Activated naive CD4-positive, alpha-beta T cell treated with anti-CD3 and anti-CD28 coated beads, Interleukin-2, amount 50 U/mL, for 24 hours (primary cell): ENCODE data around the gene SYTL1.

Experiments
- H3K27ac Mint-ChIP-seq: one replicate; pipeline ENCODE4 v1.8.0; 2021; ENCODE audit warnings: mild to moderate bottlenecking, mixed read lengths
- H3K27me3 Mint-ChIP-seq: one replicate; pipeline ENCODE4 v1.8.0; 2021; ENCODE audit warnings: mixed read lengths
- H3K36me3 Mint-ChIP-seq: one replicate; pipeline ENCODE4 v1.8.0; 2021; ENCODE audit warnings: mixed read lengths
- H3K4me1 Mint-ChIP-seq: one replicate; pipeline ENCODE4 v1.8.0; 2021; ENCODE audit warnings: mixed read lengths
- H3K4me3 Mint-ChIP-seq: one replicate; pipeline ENCODE4 v1.8.0; 2021; ENCODE audit warnings: mild to moderate bottlenecking, mixed read lengths
- H3K9me3 Mint-ChIP-seq: one replicate; pipeline ENCODE4 v1.8.0; 2021; ENCODE audit warnings: mixed read lengths

SYTL1 gene

DNA sequence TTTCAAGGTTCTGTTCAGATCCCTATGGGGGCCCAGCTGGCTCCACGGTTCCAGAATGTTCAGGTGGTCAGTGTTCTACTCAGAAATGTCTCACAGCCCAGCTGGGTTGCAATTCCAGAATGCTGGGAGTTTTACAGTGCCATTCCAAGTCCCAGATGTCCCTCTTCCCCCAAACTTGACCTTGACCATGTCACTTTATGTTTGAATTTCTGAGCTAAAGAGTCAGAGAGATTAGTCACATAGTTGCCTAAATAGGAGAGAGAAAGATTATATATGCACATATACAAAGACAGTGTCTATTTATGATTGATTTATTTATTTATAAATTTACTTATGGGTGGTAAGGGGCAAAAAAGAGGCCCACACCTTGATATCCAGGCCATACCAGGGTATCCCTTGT lies 53.1 kb downstream of the SYTL1 start:
- no peaks in the 10 kb centered on the region for H3K9me3 Mint-ChIP-seq
- no peaks in the 10 kb centered on the region for H3K36me3 Mint-ChIP-seq
- peaks cover 17% of the 10 kb centered on the region for H3K4me1 Mint-ChIP-seq
- no peak overlapping the region for H3K4me3 Mint-ChIP-seq
- no peaks in the 10 kb centered on the region for H3K27me3 Mint-ChIP-seq
- no peak overlapping the region for H3K27ac Mint-ChIP-seq

DNA sequence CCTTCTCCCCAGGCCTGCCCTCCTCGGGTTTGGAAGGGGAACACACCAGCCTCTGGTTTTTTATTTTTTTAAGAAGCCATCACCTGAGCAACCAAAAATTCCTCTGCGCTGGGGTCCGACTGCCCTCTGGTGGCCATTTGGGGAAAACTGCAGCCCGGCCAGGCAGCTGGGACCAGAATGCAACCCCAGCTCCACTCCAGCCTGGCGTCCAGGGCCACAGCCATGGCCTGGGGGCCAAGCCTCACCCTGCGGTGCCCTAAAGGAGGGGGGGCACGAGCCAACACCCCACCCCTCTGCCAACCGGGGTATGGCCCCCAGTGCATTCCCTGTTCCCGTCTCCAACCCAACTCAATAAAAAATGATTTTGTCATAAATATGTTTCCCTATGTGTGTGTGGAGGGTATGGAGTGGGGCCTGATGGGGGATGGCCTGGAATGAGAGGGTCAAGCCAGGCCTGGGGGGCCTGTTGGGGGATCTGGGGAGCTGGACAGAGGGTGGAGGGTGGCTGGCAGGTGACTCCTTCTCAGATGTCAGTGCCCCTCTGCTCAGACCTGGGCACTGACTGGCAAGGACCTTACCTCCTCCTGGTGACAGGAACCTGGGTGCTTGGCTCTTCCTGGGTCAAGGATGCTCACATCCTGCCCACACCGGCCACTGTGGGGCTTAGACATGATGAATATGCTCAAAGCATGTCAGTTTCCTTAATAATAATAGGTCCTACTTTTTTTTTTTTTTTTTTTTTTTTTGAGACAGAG lies 53.8 kb downstream of the SYTL1 start:
- H3K9me3 Mint-ChIP-seq, result no peaks in the 10 kb centered on the region
- H3K27me3 Mint-ChIP-seq, result no peaks in the 10 kb centered on the region
- no peak overlapping the region for H3K27ac Mint-ChIP-seq
- peaks cover 17% of the 10 kb centered on the region for H3K4me1 Mint-ChIP-seq
- H3K4me3 Mint-ChIP-seq, result no peak overlapping the region
- H3K36me3 Mint-ChIP-seq, result no peaks in the 10 kb centered on the region

DNA sequence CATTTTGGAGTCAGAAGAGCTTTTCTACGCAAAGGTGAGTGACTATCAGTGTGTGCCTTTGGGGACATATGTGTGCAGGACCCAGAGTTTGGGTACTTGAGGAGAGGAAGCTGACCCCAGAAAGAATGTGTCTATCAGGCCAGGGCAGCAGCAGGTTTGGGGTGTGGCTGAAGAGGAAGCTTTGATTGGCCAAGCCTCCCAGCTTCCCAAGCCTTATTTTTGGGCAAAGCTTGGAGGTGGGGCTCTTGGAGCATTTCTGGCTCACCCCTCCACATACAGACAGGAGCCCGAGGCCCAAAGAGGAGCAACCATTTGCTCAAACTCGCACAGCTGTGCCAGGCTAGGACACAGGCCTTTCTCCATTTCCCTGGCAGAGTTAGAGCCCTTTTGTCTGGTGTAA lies 55.3 kb downstream of the SYTL1 start:
- H3K4me1 Mint-ChIP-seq, result peaks cover 9% of the 10 kb centered on the region
- H3K9me3 Mint-ChIP-seq, result no peaks in the 10 kb centered on the region
- no peak overlapping the region for H3K27ac Mint-ChIP-seq

DNA sequence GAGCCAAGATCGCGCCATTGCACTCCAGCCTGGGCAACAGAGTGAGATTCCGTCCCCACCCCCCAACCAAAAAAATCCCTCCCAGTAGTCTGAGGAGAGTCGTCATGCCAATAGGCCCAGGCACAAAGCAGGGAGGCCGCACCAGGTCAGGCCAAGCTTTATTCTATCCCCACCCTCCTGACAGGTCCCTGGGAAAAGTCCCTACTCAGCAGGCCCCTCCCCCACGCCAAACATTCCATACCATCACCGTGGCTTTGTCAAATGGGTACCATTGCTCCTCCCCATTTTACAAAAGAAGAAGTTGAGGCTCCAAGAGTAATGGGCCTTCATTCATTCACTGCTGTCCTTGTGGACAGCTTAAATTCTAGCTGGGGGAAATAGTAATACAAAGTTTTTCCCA lies 55.9 kb downstream of the SYTL1 start:
- H3K27ac Mint-ChIP-seq, result no peak overlapping the region
- H3K27me3 Mint-ChIP-seq, result no peaks in the 10 kb centered on the region
- no peaks in the 10 kb centered on the region for H3K9me3 Mint-ChIP-seq
- peaks cover 13% of the 10 kb centered on the region for H3K4me1 Mint-ChIP-seq
- H3K36me3 Mint-ChIP-seq, result no peaks in the 10 kb centered on the region
- H3K4me3 Mint-ChIP-seq, result no peak overlapping the region

More for the DNA sequence above, 55.3 kb downstream of the SYTL1 start:
- Mint-ChIP-seq H3K4me3 (no peak overlapping the region), H3K36me3 (no peaks in the 10 kb centered on the region), H3K27me3 (no peaks in the 10 kb centered on the region)

DNA sequence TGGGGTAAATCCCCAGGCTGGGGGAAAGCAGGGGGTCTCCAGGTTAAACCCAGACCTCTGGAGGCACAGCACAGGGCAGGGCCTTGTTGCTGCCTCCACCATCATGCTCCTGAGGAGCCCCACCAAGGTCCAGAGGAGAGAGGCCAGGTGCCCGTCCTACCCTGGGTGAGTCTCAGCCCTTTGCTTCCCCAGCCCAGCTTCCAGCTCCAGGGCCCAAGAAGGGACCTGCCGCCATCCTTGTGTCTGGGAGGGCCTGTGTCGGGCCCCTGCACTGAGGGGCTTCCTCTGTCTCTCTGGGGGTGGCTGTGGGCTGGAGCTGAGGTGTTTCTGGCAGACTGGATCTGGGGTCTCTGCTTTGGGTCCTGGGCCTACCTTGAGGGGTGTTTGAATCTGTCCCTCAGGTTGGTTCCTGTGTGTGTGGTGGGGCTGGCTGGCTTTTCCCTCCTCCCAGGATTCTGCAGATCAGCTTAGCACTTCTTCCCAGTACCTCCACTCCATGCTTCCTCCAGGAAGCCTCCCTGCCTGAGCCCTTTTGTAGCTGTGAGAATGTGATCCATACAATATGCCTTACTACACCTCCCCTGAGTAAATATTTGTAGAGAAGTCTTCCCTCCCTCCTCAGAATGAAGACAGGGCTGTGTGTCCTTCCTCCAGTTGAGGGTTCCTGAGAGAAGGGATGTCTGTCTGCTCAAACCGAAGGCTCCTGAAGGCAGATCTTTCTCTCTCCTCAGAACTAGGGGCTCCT lies 56.8 kb downstream of the SYTL1 start:
- Mint-ChIP-seq H3K27me3 (no peaks in the 10 kb centered on the region), H3K9me3 (no peaks in the 10 kb centered on the region), H3K4me1 (peaks cover 21% of the 10 kb centered on the region), H3K4me3 (no peak overlapping the region), H3K36me3 (no peaks in the 10 kb centered on the region), H3K27ac (no peak overlapping the region)

DNA sequence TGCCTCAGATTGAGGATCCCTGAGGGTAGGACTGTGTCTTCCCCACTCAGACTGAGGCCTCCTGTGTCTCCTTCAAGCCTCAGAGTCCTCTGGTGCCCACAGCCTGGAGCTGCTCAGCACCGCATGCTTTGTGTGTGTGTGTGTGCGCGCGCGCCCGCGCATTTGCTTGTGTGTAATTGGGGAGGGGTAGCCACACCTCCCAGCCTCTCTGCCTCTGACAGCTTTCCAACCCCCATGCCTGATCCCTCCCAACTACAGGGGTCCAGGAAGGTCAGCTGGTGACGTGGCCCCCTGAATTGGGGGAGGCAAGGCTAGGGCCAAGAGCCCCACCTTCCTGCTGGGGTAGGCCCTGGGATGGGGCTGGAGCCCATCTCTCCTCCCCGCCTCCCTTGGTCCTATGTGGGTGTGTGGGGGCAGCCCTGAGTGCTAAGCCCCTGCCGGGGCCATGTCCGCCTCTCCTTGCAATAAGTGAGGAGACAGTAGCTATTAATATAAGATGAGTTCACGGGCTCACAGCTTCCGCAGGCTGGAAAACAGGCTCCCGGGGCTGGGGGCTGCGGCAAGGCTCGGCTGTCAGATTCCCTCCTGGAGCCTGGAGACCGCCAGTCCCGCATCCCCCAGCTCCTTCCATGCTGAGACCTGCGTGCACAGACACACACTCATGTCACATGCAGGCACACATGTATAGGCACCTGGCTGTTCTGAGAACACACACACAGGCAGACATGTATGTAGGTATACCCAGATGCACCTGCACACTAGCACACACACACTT lies 57.6 kb downstream of the SYTL1 start:
- Mint-ChIP-seq H3K27ac (no peak overlapping the region), H3K4me1 (peaks cover 29% of the 10 kb centered on the region)

DNA sequence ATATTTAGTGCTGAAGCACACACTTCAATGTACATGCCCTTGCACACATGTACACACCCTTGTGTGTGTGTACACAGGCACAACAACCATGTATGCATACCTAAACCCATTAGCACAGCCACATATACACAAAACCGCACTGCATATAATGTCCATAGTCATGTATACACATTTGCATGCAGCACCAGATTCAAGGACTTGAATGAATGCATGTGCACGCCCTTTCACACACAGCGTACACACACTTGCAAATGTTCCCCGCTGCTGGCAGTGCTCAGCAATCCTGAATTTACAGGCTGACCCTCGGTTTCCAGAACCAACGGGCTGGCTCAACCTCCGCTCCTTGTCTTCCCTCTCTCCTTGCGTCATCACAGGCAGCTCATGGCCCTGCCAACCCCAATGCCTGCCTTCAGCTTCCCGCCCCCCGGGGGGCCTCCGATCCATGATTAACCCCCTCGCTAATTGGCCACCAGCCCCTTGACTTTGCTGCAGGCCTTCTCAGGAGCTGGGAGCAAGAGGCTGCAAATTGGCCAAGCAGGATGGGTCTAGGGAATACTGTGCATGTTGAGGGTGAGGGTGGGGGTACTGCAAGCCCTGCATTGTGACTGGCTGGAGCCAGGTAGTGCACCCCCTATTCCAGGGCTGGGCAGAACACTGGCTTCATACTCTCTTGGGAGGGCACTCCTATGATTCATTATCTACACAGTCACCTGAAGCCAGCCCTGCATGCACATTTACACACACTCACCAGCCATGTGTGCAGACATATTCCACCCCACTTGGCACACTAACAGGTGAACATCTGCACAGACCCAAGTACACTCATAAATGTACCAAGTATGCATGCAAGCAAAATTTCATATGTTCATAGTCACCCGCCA lies 58.5 kb downstream of the SYTL1 start:
- no peaks in the 10 kb centered on the region for H3K27me3 Mint-ChIP-seq
- H3K9me3 Mint-ChIP-seq, result no peaks in the 10 kb centered on the region
- peaks cover 23% of the 10 kb centered on the region for H3K4me1 Mint-ChIP-seq
- no peak overlapping the region for H3K27ac Mint-ChIP-seq
- no peak overlapping the region for H3K4me3 Mint-ChIP-seq
- no peaks in the 10 kb centered on the region for H3K36me3 Mint-ChIP-seq

More for the DNA sequence above, 57.6 kb downstream of the SYTL1 start:
- Mint-ChIP-seq H3K9me3 (no peaks in the 10 kb centered on the region), H3K4me3 (no peak overlapping the region), H3K36me3 (no peaks in the 10 kb centered on the region), H3K27me3 (no peaks in the 10 kb centered on the region)

DNA sequence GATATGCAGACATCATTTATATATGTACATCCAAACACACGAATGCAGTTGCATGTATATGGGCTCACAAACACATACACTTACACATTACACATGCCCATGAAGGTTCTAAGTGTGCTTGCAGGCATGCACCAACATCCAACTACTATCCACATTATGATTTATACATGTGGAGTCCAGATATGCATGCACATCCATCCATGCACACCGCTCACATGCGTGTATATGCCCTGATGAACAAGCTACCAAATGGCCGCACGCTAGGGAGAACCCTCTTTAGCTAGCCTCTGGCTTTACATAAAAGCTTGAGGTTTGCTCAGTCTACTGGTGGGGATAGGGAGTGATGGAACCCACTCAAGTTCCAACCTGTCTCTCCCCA lies 59.1 kb downstream of the SYTL1 start:
- H3K4me1 Mint-ChIP-seq, result peaks cover 22% of the 10 kb centered on the region
- no peaks in the 10 kb centered on the region for H3K36me3 Mint-ChIP-seq
- no peak overlapping the region for H3K27ac Mint-ChIP-seq

DNA sequence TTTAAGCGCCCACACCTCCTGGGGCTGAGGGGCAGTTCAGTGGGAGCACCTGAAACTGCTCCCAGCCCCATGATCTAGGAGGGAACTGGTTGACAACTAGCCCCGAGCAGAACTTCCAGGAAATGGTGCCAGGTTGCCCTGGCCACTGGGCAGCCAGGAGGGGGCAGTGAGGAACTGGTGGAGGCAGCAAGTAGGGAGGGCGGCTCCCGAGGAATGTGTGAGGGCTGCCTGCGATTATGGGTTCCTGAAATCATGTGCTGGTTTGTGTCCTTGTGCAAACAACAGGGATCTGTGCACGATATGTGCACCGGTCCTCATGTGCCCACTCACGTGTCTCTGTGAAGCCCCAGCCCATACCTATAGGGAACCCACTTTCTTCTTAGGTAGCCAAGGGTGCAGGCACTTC lies 60.5 kb downstream of the SYTL1 start:
- H3K27ac Mint-ChIP-seq, result no peak overlapping the region
- H3K4me3 Mint-ChIP-seq, result no peak overlapping the region
- peaks cover 2% of the 10 kb centered on the region for H3K36me3 Mint-ChIP-seq
- no peaks in the 10 kb centered on the region for H3K9me3 Mint-ChIP-seq
- H3K4me1 Mint-ChIP-seq, result peaks cover 22% of the 10 kb centered on the region
- H3K27me3 Mint-ChIP-seq, result no peaks in the 10 kb centered on the region

More for the DNA sequence above, 59.1 kb downstream of the SYTL1 start:
- Mint-ChIP-seq H3K4me3 (no peak overlapping the region), H3K27me3 (no peaks in the 10 kb centered on the region), H3K9me3 (no peaks in the 10 kb centered on the region)

DNA sequence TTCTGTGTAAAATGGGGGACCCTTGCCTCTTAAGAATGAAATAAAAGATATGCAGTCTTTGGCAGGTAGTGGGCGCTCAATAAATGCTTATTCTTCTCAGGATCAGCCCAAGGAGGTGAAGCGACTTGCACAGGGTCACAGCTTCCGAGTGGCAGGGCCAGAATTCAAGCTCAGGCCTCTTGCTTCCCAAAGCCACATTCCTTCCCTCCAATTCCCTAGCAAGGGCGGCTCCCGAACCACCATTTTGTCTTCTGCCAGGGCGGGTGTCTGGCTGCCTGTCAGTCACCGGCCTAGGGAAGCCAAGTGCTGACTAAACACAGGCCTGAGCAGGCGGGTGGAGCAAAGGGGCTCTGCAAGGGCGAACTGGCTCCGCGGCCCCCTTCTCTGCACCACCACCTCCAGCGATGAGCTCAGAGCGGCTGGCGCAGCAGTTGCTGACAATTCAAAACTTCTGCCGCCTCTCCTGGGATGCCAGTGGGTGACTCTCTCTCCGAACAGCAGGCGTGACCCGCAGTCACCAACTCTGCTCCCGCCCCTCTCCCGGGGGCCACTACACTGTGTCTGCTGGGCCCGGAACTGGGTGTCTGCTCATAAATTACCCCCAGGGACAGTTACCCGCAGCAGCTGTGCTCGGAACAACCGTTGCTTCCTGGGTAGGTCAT lies 61.4 kb downstream of the SYTL1 start:
- Mint-ChIP-seq H3K27me3 (no peaks in the 10 kb centered on the region), H3K9me3 (no peaks in the 10 kb centered on the region), H3K4me1 (peaks cover 22% of the 10 kb centered on the region), H3K4me3 (peak overlapping the region; percentile 15), H3K36me3 (peaks cover 2% of the 10 kb centered on the region), H3K27ac (peak overlapping the region; percentile 68)
